GM12878 (cell line): Measurements from ENCODE around the gene TMPRSS12. TPM values are rescaled to one million over a fixed set of nuclear protein-coding genes. Genes with fewer than 3 reads are reported as not detected.

Experiments
- ATF2 ChIP-seq: IDR thresholded peaks from 2 replicates; pipeline ENCODE4 v1.6.1; 2012; ENCODE audit warnings: low read length, inconsistent platforms
- CBFB ChIP-seq: IDR thresholded peaks from 2 replicates; pipeline ENCODE4 v1.6.1; 2016; ENCODE audit warnings: antibody characterized with exemption, low read depth
- CEBPB ChIP-seq, 2 experiments: fragments of 150-350 bp in 1 of 2; IDR thresholded peaks; 2 replicates each; pipeline ENCODE4 v1.6.1; 2012 to 2014; ENCODE audit warnings: low read depth in 2 of 2, low read length in 2 of 2, borderline replicate concordance in 1 of 2, inconsistent platforms in 1 of 2
- CHD2 ChIP-seq: IDR thresholded peaks from 2 replicates; pipeline ENCODE4 v1.6.1; 2011; ENCODE audit warnings: low read depth, low read length, improper control_type of control experiment, borderline replicate concordance
- CREB1 ChIP-seq: IDR thresholded peaks from 2 replicates; pipeline ENCODE4 v1.6.1; 2012; ENCODE audit warnings: low read depth, mild to moderate bottlenecking, inconsistent platforms
- EED ChIP-seq: sonication (generic); IDR thresholded peaks from 2 replicates; pipeline ENCODE4 v1.6.1; 2016; ENCODE audit warnings: antibody characterized with exemption, low read depth
- EP300 ChIP-seq, 2 experiments: fragments of 150-350 bp in 1 of 2; IDR thresholded peaks; 2 replicates each; pipeline ENCODE4 v1.6.1; 2011 to 2012; ENCODE audit warnings: low read depth in 2 of 2, low read length in 2 of 2, borderline replicate concordance in 1 of 2, improper control_type of control experiment in 1 of 2, inconsistent platforms in 1 of 2; ENCODE audit not compliant: control insufficient read depth in 1 of 2
- ETV6 ChIP-seq, 2 experiments: fragments of 450-650 bp in 1 of 2; IDR thresholded peaks in 1 of 2; conservative IDR thresholded peaks in 1 of 2; 2 replicates each; pipeline ENCODE4 v1.6.1; 2014; ENCODE audit warnings: antibody characterized with exemption in 1 of 2, borderline replicate concordance in 1 of 2, low read depth in 1 of 2, mild to moderate bottlenecking in 1 of 2, moderate library complexity in 1 of 2
- HDAC6 ChIP-seq: fragments of 200-600 bp; sonication (generic); IDR thresholded peaks from one replicate; pipeline ENCODE4 v1.8.0; 2017; ENCODE audit warnings: antibody characterized with exemption; ENCODE audit not compliant: unreplicated experiment
- IKZF1 ChIP-seq: fragments of 450-650 bp; conservative IDR thresholded peaks from 2 replicates; pipeline ENCODE4 v1.6.1; 2017; ENCODE audit warnings: antibody characterized with exemption, mild to moderate bottlenecking
- MEF2A ChIP-seq: IDR thresholded peaks from 2 replicates; pipeline ENCODE4 v1.6.1; 2011; ENCODE audit warnings: low read depth, mild to moderate bottlenecking, low read length, moderate library complexity; ENCODE audit not compliant: insufficient read depth
- MEF2B ChIP-seq: fragments of 450-650 bp; IDR thresholded peaks from 2 replicates; pipeline ENCODE4 v1.6.1; 2018; ENCODE audit warnings: mild to moderate bottlenecking, moderate library complexity; ENCODE audit not compliant: partially characterized antibody, poor library complexity, severe bottlenecking
- RCOR1 ChIP-seq: conservative IDR thresholded peaks from 2 replicates; pipeline ENCODE4 v1.6.1; 2012; ENCODE audit warnings: low read depth, low read length, improper control_type of control experiment
- SMC3 ChIP-seq: IDR thresholded peaks from 2 replicates; pipeline ENCODE4 v1.6.1; 2011; ENCODE audit warnings: low read length, improper control_type of control experiment, borderline replicate concordance
- SREBF1 ChIP-seq: IDR thresholded peaks from 2 replicates; pipeline ENCODE4 v1.6.1; 2012; ENCODE audit warnings: mild to moderate bottlenecking, low read length
- TCF3 ChIP-seq: IDR thresholded peaks from 2 replicates; pipeline ENCODE4 v1.6.1; 2012; ENCODE audit warnings: low read depth, mild to moderate bottlenecking, low read length, borderline replicate concordance; ENCODE audit not compliant: insufficient read depth
- ZNF622 ChIP-seq: fragments of 450-650 bp; IDR thresholded peaks from 2 replicates; pipeline ENCODE4 v1.6.1; 2017; ENCODE audit warnings: mild to moderate bottlenecking, inconsistent platforms
- polyA plus RNA-seq, 11 experiments: library from polyadenylated mRNA; depleted of rRNA in 4 of 11; unstranded in 6 of 11; stranded (reverse) in 5 of 11; fragments of >200 nt; fragmentation: Nextera tagmentation in 4 of 11; fragmentation: Illumina TruSeq in 1 of 11; extraction: Ambion mirVana in 4 of 11; extraction: Trizol in 1 of 11; gene quantifications; 1 replicate in 1 of 11; 2 replicates in 10 of 11; pipeline versions ENCODE4 v1.2.1 to v1.2.3, GENCODE V29; 2011 to 2016; ENCODE audit warnings: inconsistent platforms in 2 of 11, missing spikeins in 2 of 11, low read depth in 1 of 11
- total RNA-seq, 4 experiments: library from RNA; depleted of rRNA in 3 of 4; stranded (reverse); fragments of >200 nt in 3 of 4; fragmentation: Illumina TruSeq in 1 of 4; extraction: Trizol in 1 of 4; gene quantifications; 2 replicates each; pipeline versions ENCODE4 v1.2.1 to v1.2.3, GENCODE V29; 2013 to 2021
- TF ChIP-seq, protein P1 (sequence below): IDR thresholded peaks from 2 replicates; pipeline ENCODE4 v1.6.1; 2012; ENCODE audit warnings: mild to moderate bottlenecking, low read depth, low read length

The TMPRSS12 gene
- total and polyA plus RNA-seq, 10 of the 15 experiments (the other 5 are each of a cell fraction or from before 2014, with no cell fraction given), result not detected

DNA sequence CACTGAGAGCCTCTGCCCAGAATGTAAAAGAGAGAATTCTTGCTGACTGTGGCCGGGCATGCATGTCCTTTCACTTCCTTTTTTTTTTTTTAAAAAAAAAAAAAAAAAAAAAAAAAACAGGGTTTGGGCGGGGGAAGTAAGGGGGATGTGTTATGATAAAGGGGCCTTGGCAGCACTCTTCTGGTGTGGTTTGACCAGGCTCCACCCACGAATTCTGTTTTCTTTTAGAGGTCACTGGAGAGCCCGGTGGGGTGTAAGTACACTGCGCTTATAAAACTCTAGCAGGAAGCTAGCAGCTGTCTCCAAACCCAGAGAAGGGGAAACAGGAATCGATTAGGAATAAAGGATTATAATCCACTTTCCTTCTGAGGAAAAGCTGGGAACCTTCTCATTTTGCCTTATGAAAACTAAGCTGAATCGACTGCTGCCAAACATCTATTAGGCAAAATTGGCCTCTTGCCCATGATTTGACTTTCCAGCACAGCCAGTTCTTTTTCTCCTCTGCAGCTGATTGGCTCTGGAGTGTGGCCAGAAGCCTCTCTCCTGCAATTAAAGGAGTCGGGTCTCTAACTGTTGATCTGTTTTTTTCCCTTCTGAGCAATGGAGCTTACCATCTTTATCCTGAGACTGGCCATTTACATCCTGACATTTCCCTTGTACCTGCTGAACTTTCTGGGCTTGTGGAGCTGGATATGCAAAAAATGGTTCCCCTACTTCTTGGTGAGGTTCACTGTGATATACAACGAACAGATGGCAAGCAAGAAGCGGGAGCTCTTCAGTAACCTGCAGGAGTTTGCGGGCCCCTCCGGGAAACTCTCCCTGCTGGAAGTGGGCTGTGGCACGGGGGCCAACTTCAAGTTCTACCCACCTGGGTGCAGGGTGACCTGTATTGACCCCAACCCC lies 82.0 kb downstream of the TMPRSS12 start (continued):
- TF ChIP-seq ATF2 (peak; percentile 60; the same call in 1 of the 2 replicates), MEF2A (peak; percentile 75), HDAC6 (no peak), EED (peak; percentile 32), CHD2 (0 out of 2 replicates have a peak, but pooled peaks have one; percentile 55), ZNF622 (no peak), CBFB (peak; percentile 57; the same call in 1 of the 2 replicates), EP300 (IDR thresholded peaks at IDR 0.05; ENCODE audit: borderline replicate concordance in 1 of 2, control insufficient read depth in 1 of 2, low read depth in 2 of 2, low read length in 2 of 2) (peak; percentile 61 to 71; a peak in 3 of 4 replicates), CEBPB (IDR thresholded peaks at IDR 0.05; ENCODE audit: borderline replicate concordance in 1 of 2, low read depth in 2 of 2, low read length in 2 of 2) (no peak), ETV6 (conservative IDR thresholded peaks at IDR 0.05 in 1 of 2, IDR thresholded peaks at IDR 0.05 in 1 of 2; ENCODE audit: borderline replicate concordance in 1 of 2, low read depth in 1 of 2) (peak in 1 of 2 experiments; percentile 37; a peak in 1 of 4 replicates), IKZF1 (peak; percentile 34; the same call in 1 of the 2 replicates), TCF3 (no peak), SMC3 (peak; percentile 18; the same call in 1 of the 2 replicates), MEF2B (peak; percentile 17), RCOR1 (peak; percentile 71; the same call in 1 of the 2 replicates), CREB1 (no peak; the same call in 1 of the 2 replicates), SREBF1 (peak; percentile 84)
- TF ChIP-seq, protein P1, sequence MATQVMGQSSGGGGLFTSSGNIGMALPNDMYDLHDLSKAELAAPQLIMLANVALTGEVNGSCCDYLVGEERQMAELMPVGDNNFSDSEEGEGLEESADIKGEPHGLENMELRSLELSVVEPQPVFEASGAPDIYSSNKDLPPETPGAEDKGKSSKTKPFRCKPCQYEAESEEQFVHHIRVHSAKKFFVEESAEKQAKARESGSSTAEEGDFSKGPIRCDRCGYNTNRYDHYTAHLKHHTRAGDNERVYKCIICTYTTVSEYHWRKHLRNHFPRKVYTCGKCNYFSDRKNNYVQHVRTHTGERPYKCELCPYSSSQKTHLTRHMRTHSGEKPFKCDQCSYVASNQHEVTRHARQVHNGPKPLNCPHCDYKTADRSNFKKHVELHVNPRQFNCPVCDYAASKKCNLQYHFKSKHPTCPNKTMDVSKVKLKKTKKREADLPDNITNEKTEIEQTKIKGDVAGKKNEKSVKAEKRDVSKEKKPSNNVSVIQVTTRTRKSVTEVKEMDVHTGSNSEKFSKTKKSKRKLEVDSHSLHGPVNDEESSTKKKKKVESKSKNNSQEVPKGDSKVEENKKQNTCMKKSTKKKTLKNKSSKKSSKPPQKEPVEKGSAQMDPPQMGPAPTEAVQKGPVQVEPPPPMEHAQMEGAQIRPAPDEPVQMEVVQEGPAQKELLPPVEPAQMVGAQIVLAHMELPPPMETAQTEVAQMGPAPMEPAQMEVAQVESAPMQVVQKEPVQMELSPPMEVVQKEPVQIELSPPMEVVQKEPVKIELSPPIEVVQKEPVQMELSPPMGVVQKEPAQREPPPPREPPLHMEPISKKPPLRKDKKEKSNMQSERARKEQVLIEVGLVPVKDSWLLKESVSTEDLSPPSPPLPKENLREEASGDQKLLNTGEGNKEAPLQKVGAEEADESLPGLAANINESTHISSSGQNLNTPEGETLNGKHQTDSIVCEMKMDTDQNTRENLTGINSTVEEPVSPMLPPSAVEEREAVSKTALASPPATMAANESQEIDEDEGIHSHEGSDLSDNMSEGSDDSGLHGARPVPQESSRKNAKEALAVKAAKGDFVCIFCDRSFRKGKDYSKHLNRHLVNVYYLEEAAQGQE, result no peak
